Neuronal stem cell (in vitro differentiated cells): ENCODE measurements around the gene DENND4B.

Experiments used
- DNase-seq: peaks from one replicate; pipeline ENCODE4 v3.0.0-alpha.2; 2013; ENCODE audit warnings: low spot score
- H2AFZ ChIP-seq: one replicate; pipeline ENCODE4 v1.6.1; 2013; ENCODE audit warnings: mild to moderate bottlenecking, low read length, inconsistent platforms
- H2AK5ac ChIP-seq: 2 replicates; pipeline ENCODE4 v1.6.1; 2013; ENCODE audit warnings: low read depth, mild to moderate bottlenecking, inconsistent platforms, low read length, moderate library complexity, mixed read lengths
- H2BK120ac ChIP-seq: 2 replicates; pipeline ENCODE4 v1.6.1; 2013; ENCODE audit warnings: low read depth, mild to moderate bottlenecking, inconsistent platforms, low read length, moderate library complexity, mixed read lengths
- H2BK12ac ChIP-seq: one replicate; pipeline ENCODE4 v1.6.1; 2013; ENCODE audit warnings: low read length, inconsistent platforms
- H2BK15ac ChIP-seq: 2 replicates; pipeline ENCODE4 v1.6.1; 2013; ENCODE audit warnings: mild to moderate bottlenecking, low read length, inconsistent platforms, mixed read lengths
- H2BK5ac ChIP-seq: one replicate; pipeline ENCODE4 v1.6.1; 2013; ENCODE audit warnings: inconsistent platforms, mild to moderate bottlenecking, low read length, moderate library complexity
- H3K14ac ChIP-seq: one replicate; pipeline ENCODE4 v1.6.1; 2013; ENCODE audit warnings: low read length, inconsistent platforms
- H3K18ac ChIP-seq: 2 replicates; pipeline ENCODE4 v1.6.1; 2013; ENCODE audit warnings: low read length, inconsistent platforms
- H3K23ac ChIP-seq: 2 replicates; pipeline ENCODE4 v1.6.1; 2013; ENCODE audit warnings: low read depth, mild to moderate bottlenecking, mixed read lengths, low read length, inconsistent platforms; ENCODE audit not compliant: poor library complexity
- H3K27ac ChIP-seq: replicated peaks from 3 replicates; pipeline ENCODE4 v1.5.1; 2013; ENCODE audit warnings: low read length, inconsistent platforms
- H3K27me3 ChIP-seq, 3 experiments: 2 replicates each; pipeline ENCODE4 v1.6.1; 2013; ENCODE audit warnings: low read length in 3 of 3, mild to moderate bottlenecking in 2 of 3, inconsistent platforms in 1 of 3, low read depth in 1 of 3, mixed read lengths in 1 of 3, moderate library complexity in 1 of 3; ENCODE audit not compliant: control insufficient read depth in 3 of 3, insufficient read depth in 3 of 3
- H3K36me3 ChIP-seq, 2 donors: replicated peaks in 1 of 2; 2 replicates each; pipeline ENCODE4 v1.6.1; 2013; ENCODE audit warnings: low read length in 2 of 2; ENCODE audit not compliant: control insufficient read depth in 2 of 2, insufficient read depth in 2 of 2
- H3K4ac ChIP-seq: 2 replicates; pipeline ENCODE4 v1.6.1; 2013; ENCODE audit warnings: inconsistent platforms, mild to moderate bottlenecking, low read length, moderate library complexity
- H3K4me1 ChIP-seq, 2 donors: 1 replicate in 1 of 2; 2 replicates in 1 of 2; pipeline ENCODE4 v1.6.1; 2013; ENCODE audit warnings: low read length in 2 of 2, low read depth in 1 of 2; ENCODE audit not compliant: control insufficient read depth in 2 of 2, insufficient read depth in 1 of 2
- H3K4me2 ChIP-seq: one replicate; pipeline ENCODE4 v1.6.1; 2013; ENCODE audit warnings: mild to moderate bottlenecking, low read length, inconsistent platforms; ENCODE audit not compliant: insufficient read depth, poor library complexity, severe bottlenecking
- H3K4me3 ChIP-seq, 2 donors: 2 replicates each; pipeline ENCODE4 v1.5.1; 2013; ENCODE audit warnings: low read length in 2 of 2, mild to moderate bottlenecking in 2 of 2, inconsistent platforms in 1 of 2, moderate library complexity in 1 of 2
- H3K79me1 ChIP-seq: one replicate; pipeline ENCODE4 v1.6.1; 2013; ENCODE audit warnings: low read depth, mild to moderate bottlenecking, inconsistent platforms, low read length, moderate library complexity
- H3K9ac ChIP-seq: one replicate; pipeline ENCODE4 v1.6.1; 2013; ENCODE audit warnings: mild to moderate bottlenecking, low read depth, low read length, inconsistent platforms; ENCODE audit not compliant: poor library complexity
- H3K9me3 ChIP-seq, 2 donors: replicated peaks in 1 of 2; 2 replicates each; pipeline versions ENCODE3 to v1.6.1; 2013; ENCODE audit warnings: low read length in 2 of 2, mild to moderate bottlenecking in 2 of 2, inconsistent platforms in 1 of 2, low read depth in 1 of 2, mixed read lengths in 1 of 2, moderate library complexity in 1 of 2; ENCODE audit not compliant: control insufficient read depth in 2 of 2, insufficient read depth in 1 of 2
- H4K8ac ChIP-seq: one replicate; pipeline ENCODE4 v1.6.1; 2013; ENCODE audit warnings: low read depth, mild to moderate bottlenecking, inconsistent platforms, low read length, moderate library complexity
- H4K91ac ChIP-seq: one replicate; pipeline ENCODE4 v1.6.1; 2013; ENCODE audit warnings: low read length, low read depth, mild to moderate bottlenecking, inconsistent platforms; ENCODE audit not compliant: poor library complexity
- WGBS, 2 donors: extraction: QIAGEN DNeasy Blood & Tissue Kit; methylation state at CpG; one replicate each; pipeline ENCODE4 v1.1.7; 2013; ENCODE audit warnings: missing lambda C conversion rate in 2 of 2, mixed read lengths in 1 of 2; ENCODE audit not compliant: insufficient read length in 2 of 2, insufficient replicate concordance in 1 of 2; ENCODE audit errors: extremely low coverage in 2 of 2; 5-methylcytosine and 5-hydroxymethylcytosine counted together

DENND4B gene

GRCh38 chr1:153961421-153961820, 14.9 kb upstream of the DENND4B start:
- Histone ChIP-seq H2BK120ac (no peak overlapping the region), H2AK5ac (no peak overlapping the region), H4K8ac (no peak overlapping the region), H3K27ac (no peak overlapping the region), H2AFZ (no peak overlapping the region), H3K4me1 (peaks cover 21 to 27% of the 10 kb centered on the region in 2 donors), H3K9ac (no peak overlapping the region), H3K18ac (no peak overlapping the region), H2BK12ac (no peak overlapping the region), H3K9me3 (no peaks in the 10 kb centered on the region), H3K23ac (no peak overlapping the region), H3K79me1 (peaks cover 16% of the 10 kb centered on the region), H3K27me3 (no peaks in the 10 kb centered on the region), H3K4me3 (peak overlapping the region in 1 of 2 donors; percentile 68), H3K36me3 (peaks cover 20 to 41% of the 10 kb centered on the region in 2 donors), H3K4ac (no peak overlapping the region), H2BK5ac (no peak overlapping the region), H3K4me2 (no peak overlapping the region), H4K91ac (no peak overlapping the region), H2BK15ac (no peak overlapping the region), H3K14ac (no peak overlapping the region)
- no peak for DNase-seq
- no CpG with 5 or more reads among the region's 4 CpGs for WGBS, 2 donors

GRCh38 chr1:153960206-153960605, 13.7 kb upstream of the DENND4B start:
- Histone ChIP-seq H3K18ac (no peak overlapping the region), H2AFZ (no peak overlapping the region), H3K4me3 (no peak overlapping the region), H3K79me1 (peaks cover 18% of the 10 kb centered on the region), H3K9ac (peak overlapping the region; percentile 72), H3K4me1 (peaks cover 21 to 27% of the 10 kb centered on the region in 2 donors), H3K4ac (no peak overlapping the region), H3K9me3 (no peaks in the 10 kb centered on the region), H3K27me3 (no peaks in the 10 kb centered on the region), H2BK5ac (no peak overlapping the region), H4K91ac (no peak overlapping the region), H3K14ac (no peak overlapping the region), H2AK5ac (no peak overlapping the region), H4K8ac (no peak overlapping the region), H3K4me2 (no peak overlapping the region), H3K27ac (no peak overlapping the region), H2BK12ac (no peak overlapping the region), H2BK15ac (no peak overlapping the region), H3K23ac (no peak overlapping the region), H2BK120ac (no peak overlapping the region), H3K36me3 (peaks cover 20 to 34% of the 10 kb centered on the region in 2 donors)
- no peak for DNase-seq
- WGBS, 2 donors = no CpG with 5 or more reads among the region's 11 CpGs

GRCh38 chr1:153959454-153959853, 12.9 kb upstream of the DENND4B start:
- no peak for DNase-seq
- Histone ChIP-seq H3K23ac (no peak overlapping the region), H2AFZ (no peak overlapping the region), H3K27me3 (no peaks in the 10 kb centered on the region), H3K4me3 (no peak overlapping the region), H2BK15ac (no peak overlapping the region), H3K18ac (no peak overlapping the region), H3K9me3 (no peaks in the 10 kb centered on the region), H3K79me1 (peaks cover 18% of the 10 kb centered on the region), H4K91ac (no peak overlapping the region), H2AK5ac (no peak overlapping the region), H2BK120ac (no peak overlapping the region), H4K8ac (no peak overlapping the region), H3K4me2 (no peak overlapping the region), H3K4me1 (peaks cover 21 to 27% of the 10 kb centered on the region in 2 donors), H3K4ac (no peak overlapping the region), H2BK12ac (no peak overlapping the region), H3K27ac (peak overlapping the region; percentile 52), H3K36me3 (peaks cover 20 to 39% of the 10 kb centered on the region in 2 donors), H2BK5ac (no peak overlapping the region), H3K14ac (no peak overlapping the region), H3K9ac (no peak overlapping the region)
- WGBS, 2 donors = no CpG with 5 or more reads among the region's 3 CpGs

- peak overlapping the region; percentile 52 for H3K27ac ChIP-seq
- peak overlapping the region; percentile 28 for H3K4me2 ChIP-seq
- no peak overlapping the region for H2BK120ac ChIP-seq
- peaks cover 20 to 45% of the 10 kb centered on the region in 2 donors for H3K36me3 ChIP-seq
- peaks cover 21 to 26% of the 10 kb centered on the region in 2 donors for H3K4me1 ChIP-seq
- H3K18ac ChIP-seq = no peak overlapping the region
- H2BK5ac ChIP-seq = no peak overlapping the region
- H2AFZ ChIP-seq = peak overlapping the region; percentile 3
- H3K9me3 ChIP-seq = no peaks in the 10 kb centered on the region
- no CpG with 5 or more reads among the region's 4 CpGs for WGBS, 2 donors
- no peak overlapping the region for H3K9ac ChIP-seq
- no peaks in the 10 kb centered on the region for H3K27me3 ChIP-seq
- H2BK15ac ChIP-seq = no peak overlapping the region
- no peak overlapping the region for H3K23ac ChIP-seq
- peak overlapping the region in 1 of 2 donors; percentile 4 for H3K4me3 ChIP-seq
- H3K4ac ChIP-seq = no peak overlapping the region
- no peak for DNase-seq
- peaks cover 18% of the 10 kb centered on the region for H3K79me1 ChIP-seq
- no peak overlapping the region for H2AK5ac ChIP-seq
- H4K91ac ChIP-seq = no peak overlapping the region
- H4K8ac ChIP-seq = no peak overlapping the region
- no peak overlapping the region for H2BK12ac ChIP-seq
- no peak overlapping the region for H3K14ac ChIP-seq
Observed at GRCh38 chr1:153958961-153959260, 12.4 kb upstream of the DENND4B start.
